ENCODE data around the gene NLRP1. TPM values are rescaled to one million over a fixed set of nuclear protein-coding genes. Genes with fewer than 3 reads are reported as not detected.

NLRP1 gene
- total RNA-seq, 1 experiment from 2014 or later, result 8.0 TPM

- no peak for DNase-seq (ENCODE audit: low read depth)
- in situ Hi-C loops (cut with HindIII; ENCODE audit: low pct_unique_long_range_greater_than_20kb, low sequenced_read_pairs), result no loop called here
Measured at GRCh38 chr17:5501685-5502084, 82.6 kb downstream of the NLRP1 start.

DNA sequence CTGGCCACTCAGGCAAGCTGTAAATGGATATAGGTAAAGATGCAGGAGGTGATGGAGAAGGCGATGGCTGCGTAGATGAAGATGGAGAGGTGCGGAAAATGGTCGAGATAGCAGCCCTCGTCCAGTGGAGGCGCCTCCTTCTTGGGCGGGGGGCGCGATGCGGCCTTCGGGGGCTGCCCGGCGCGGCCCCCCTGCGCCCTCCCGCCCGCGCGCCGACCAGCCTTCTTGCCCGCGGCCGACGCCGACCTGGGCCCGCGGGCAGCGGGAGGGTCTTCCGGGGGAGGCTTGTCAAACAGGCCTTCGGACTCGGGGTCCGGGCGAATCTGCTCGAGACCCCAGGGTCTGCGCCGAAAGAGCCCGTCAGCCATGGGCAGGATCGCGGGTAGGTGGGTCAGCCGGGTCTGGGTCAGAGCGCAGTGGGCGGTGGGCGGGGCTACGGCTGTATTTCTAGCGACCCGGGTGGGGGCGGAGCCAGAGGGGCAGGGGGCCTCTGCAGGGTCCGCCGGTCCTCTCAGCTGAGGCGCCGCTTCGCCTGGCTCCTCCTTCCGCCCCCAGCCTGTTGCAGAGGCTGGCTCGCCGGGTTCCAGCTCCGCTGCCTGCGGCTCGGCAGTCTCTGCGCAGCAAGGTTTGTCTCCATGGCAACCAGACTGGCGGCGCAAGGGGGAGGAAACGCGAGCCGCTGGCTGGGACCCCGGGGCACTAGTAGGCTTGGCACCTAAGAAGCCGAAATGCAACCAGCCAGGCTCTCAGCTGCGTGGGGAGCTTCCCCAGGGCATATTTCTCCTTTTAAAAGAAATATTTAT lies 83.5 kb downstream of the NLRP1 start:
- in situ Hi-C loops (cut with HindIII; ENCODE audit: low pct_unique_long_range_greater_than_20kb, low sequenced_read_pairs), result no loop called here
- peak; percentile 62 for DNase-seq (ENCODE audit: low read depth)

DNA sequence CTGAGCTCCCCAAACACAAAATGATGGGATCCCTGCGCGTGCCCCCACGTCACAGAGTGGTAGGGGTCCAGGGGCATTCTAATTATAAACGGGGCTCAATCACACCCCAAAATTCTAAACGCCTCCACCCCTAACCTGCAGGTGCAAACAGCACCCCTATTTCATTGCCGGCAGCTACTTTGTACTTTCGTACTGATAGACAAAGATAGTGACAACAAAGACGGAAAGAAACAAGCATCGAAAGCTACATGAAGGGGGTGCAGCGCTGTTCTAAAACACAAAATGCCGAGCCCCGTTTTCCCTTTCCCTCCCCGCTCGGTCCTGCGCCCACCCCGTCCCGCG lies 84.1 kb downstream of the NLRP1 start:
- in situ Hi-C loops (cut with HindIII; ENCODE audit: low pct_unique_long_range_greater_than_20kb, low sequenced_read_pairs), result no loop called here
- no peak for DNase-seq (ENCODE audit: low read depth)

GRCh38 chr17:5499476-5500231 lies 84.7 kb downstream of the NLRP1 start:
- no peak for DNase-seq (ENCODE audit: low read depth)
- in situ Hi-C loops (cut with HindIII; ENCODE audit: low pct_unique_long_range_greater_than_20kb, low sequenced_read_pairs), result no loop called here

- in situ Hi-C loops (cut with HindIII; ENCODE audit: low pct_unique_long_range_greater_than_20kb, low sequenced_read_pairs), result no loop called here
- no peak for DNase-seq (ENCODE audit: low read depth)
Measured at GRCh38 chr17:5492970-5493369, 91.3 kb downstream of the NLRP1 start.

DNA sequence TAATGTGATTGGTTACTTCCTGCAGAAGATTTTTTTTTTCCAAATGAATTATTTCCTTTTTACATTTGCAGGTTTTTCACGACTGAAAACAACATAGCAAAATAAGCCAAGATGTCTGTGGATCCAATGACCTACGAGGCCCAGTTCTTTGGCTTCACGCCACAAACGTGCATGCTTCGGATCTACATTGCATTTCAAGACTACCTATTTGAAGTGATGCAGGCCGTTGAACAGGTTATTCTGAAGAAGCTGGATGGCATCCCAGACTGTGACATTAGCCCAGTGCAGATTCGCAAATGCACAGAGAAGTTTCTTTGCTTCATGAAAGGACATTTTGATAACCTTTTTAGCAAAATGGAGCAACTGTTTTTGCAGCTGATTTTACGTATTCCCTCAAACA lies 95.6 kb downstream of the NLRP1 start:
- in situ Hi-C loops (cut with HindIII; ENCODE audit: low pct_unique_long_range_greater_than_20kb, low sequenced_read_pairs), result no loop called here
- no peak for DNase-seq (ENCODE audit: low read depth)

GRCh38 chr17:5486206-5487124 lies 97.8 kb downstream of the NLRP1 start, which contains the start of gene MIS12:
Gene MIS12 (plus strand): TSS chr17:5486566. CDS start chr17:5488863, 2,297 bp downstream.
- peak; percentile 96 for DNase-seq (ENCODE audit: low read depth)

DNA sequence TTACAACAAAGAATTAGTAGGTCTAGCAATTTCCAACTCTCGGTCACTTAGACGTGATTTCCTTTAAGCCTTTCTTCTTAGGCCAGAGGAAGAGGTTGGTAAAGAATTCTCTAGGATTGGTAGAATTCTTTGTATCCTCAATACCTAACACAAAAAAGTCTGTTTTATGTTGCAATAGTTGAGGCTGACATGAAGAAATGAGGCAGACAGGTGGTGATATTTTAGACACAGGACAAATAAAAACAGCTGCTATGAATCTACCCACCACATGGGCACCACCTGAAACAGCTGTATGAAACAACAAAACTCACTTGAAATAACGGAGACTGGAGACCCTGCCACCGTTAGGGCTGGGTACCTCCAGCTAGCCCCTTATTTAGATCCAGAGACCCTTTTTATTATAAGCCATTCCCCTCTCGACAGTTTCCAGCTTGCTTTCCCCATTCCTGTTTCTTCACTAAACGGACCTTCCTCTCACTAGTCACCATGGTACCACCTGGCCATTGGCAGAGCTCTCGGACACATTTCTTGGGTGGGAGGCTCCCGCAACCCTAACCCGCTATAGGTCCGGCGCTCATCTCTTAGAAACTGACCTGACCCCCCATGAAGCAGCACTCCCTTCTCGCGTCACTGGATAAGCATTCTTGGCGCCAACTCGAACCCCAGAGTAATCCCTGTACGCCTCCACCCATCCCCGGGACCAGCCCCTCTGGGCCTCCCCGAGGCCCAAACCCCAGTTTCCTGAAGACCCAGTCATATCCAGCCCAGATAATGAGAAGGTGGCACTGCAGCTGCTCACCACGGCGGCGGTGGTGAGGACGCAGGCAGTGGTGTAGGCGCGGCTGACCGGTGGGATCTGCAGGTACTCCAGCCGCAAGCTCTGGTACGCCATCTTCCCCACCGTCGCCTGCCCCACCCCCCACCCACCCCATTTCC lies 98.8 kb downstream of the NLRP1 start, which contains the start of gene DERL2:
Gene DERL2, minus strand, starts transcription at position 909 of the 936 bp plus-strand sequence. Its CDS starts 17 bp downstream, at position 892.
- DNase-seq (ENCODE audit: low read depth), result no peak
- in situ Hi-C loops (cut with HindIII; ENCODE audit: low pct_unique_long_range_greater_than_20kb, low sequenced_read_pairs), result no loop called here

More at GRCh38 chr17:5486206-5487124, 97.8 kb downstream of the NLRP1 start, which contains the start of gene MIS12:
- in situ Hi-C loops (cut with HindIII; ENCODE audit: low pct_unique_long_range_greater_than_20kb, low sequenced_read_pairs), result no loop called here

DNA sequence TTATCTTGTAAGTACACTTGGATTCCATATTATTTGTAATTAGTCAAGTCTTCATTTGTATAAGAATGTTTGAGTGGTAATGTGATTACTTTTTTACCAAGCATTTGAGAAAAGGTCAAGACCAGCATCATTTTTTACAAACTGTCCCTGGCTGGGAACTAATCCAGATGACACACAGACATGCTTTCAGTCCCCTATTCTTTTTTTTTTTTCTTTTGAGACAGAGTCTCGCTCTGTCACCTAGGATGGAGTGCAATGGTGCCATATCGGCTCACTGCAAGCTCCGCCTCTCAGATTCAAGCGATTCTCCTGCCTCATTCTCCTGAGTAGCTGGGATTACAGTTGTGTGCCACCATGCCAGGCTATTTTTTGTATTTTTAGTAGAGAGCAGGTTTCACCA lies 102.9 kb downstream of the NLRP1 start:
- no peak for DNase-seq (ENCODE audit: low read depth)
- in situ Hi-C loops (cut with HindIII; ENCODE audit: low pct_unique_long_range_greater_than_20kb, low sequenced_read_pairs), result no loop called here

DNA sequence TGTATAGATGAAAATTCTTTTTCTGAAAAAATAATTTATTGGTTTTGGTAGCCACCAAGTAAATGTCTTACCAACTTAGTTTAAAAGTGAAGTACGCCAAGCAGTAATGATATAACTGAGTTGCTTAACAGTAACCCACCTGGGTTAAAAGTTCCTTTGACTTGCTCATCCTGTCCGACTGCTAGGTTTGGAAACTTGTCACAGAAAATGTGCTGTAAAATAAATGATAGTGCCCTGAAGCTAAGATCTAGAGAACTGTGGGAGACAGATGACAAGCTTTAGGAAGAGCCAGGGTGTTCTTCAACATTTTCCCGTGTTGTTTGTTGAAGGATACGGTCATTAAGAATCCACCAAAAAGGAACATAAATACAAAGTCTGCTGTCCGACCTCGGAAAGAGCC lies 103.3 kb downstream of the NLRP1 start:
- no peak for DNase-seq (ENCODE audit: low read depth)
- in situ Hi-C loops (cut with HindIII; ENCODE audit: low pct_unique_long_range_greater_than_20kb, low sequenced_read_pairs), result no loop called here

- DNase-seq (ENCODE audit: low read depth), result no peak
- in situ Hi-C loops (cut with HindIII; ENCODE audit: low pct_unique_long_range_greater_than_20kb, low sequenced_read_pairs), result no loop called here
Measured at GRCh38 chr17:5478992-5479391, 105.3 kb downstream of the NLRP1 start.

GRCh38 chr17:5473906-5474305 lies 110.4 kb downstream of the NLRP1 start:
- in situ Hi-C loops (cut with HindIII; ENCODE audit: low pct_unique_long_range_greater_than_20kb, low sequenced_read_pairs), result no loop called here
- DNase-seq (ENCODE audit: low read depth), result no peak

DNA sequence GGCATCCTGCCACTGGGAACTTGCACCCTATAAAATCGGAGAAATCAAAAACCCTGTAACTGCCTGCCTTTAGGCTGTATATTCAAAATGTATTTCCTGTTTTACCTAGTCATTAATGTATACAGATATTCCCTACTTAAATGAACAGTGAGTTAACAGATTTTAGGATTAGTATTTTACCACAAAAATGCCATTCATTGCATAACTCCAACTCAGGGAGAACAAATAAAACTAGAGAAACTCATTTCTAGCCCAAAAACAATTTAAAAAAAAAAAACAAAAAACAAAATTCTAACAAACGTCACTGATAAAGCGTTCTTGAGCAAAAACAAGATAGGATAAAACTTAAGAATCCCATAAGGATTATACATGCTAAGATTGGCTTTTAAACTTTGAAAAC lies 111.8 kb downstream of the NLRP1 start:
- DNase-seq (ENCODE audit: low read depth), result no peak
- in situ Hi-C loops (cut with HindIII; ENCODE audit: low pct_unique_long_range_greater_than_20kb, low sequenced_read_pairs), result no loop called here

DNA sequence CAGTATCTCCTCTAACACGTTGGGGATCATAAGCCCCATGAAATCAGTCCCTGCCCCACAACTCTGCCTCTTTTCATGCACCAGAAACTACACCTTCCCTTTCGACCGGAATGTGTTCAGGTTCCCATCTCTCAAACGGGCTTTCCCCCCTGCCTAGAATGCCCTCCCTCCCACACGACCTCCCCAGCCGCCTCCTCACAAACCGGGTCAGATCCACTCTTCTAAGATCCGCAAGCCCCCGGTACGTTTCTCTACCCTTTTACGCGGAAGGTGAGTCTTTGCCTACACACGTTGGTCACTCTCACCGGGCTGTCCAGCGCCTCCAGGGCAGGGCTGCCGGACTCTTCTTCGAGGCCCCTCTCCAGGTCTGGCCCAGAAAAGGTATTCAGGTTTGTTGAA lies 116.2 kb downstream of the NLRP1 start:
- DNase-seq (ENCODE audit: low read depth), result no peak
- in situ Hi-C loops (cut with HindIII; ENCODE audit: low pct_unique_long_range_greater_than_20kb, low sequenced_read_pairs), result no loop called here

DNA sequence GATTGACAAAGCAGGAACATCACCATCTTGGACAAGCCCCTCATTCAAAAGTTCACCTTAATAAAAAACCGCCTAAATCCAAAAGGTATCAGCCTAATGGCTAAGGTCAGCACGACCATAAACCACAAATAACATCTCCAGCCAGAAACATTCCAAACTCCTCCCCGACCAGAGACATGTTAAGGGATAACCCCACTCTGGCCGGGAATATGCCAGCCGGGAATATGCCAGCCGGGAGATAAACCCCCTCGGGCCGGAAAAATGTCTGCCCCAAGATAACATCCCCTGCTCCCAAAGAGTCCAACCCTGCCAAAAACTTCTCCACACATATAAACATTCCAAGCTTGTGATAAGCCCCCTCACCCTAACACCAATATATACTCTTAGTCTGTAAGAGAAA lies 116.9 kb downstream of the NLRP1 start:
- DNase-seq (ENCODE audit: low read depth), result no peak
- in situ Hi-C loops (cut with HindIII; ENCODE audit: low pct_unique_long_range_greater_than_20kb, low sequenced_read_pairs), result no loop called here

DNA sequence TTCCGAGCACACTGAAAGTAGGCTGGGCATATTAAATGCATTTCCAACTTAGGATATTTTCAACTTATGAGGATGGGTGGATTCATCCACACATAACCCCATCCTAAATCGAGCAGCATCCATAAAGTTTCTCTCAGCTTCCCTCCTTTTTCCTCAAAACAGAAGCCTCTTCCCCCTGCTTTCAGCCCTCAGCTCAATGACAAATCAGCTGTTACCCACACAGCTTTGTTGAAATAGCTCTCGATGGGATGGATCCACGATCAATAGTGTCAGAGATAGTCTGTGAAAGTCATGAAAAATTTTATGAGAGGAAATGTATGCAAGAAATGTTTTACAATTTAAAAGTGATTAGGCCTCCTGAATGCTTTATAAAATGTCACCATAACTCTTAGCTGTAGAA lies 118.0 kb downstream of the NLRP1 start:
- no peak for DNase-seq (ENCODE audit: low read depth)
- in situ Hi-C loops (cut with HindIII; ENCODE audit: low pct_unique_long_range_greater_than_20kb, low sequenced_read_pairs), result no loop called here

DNA sequence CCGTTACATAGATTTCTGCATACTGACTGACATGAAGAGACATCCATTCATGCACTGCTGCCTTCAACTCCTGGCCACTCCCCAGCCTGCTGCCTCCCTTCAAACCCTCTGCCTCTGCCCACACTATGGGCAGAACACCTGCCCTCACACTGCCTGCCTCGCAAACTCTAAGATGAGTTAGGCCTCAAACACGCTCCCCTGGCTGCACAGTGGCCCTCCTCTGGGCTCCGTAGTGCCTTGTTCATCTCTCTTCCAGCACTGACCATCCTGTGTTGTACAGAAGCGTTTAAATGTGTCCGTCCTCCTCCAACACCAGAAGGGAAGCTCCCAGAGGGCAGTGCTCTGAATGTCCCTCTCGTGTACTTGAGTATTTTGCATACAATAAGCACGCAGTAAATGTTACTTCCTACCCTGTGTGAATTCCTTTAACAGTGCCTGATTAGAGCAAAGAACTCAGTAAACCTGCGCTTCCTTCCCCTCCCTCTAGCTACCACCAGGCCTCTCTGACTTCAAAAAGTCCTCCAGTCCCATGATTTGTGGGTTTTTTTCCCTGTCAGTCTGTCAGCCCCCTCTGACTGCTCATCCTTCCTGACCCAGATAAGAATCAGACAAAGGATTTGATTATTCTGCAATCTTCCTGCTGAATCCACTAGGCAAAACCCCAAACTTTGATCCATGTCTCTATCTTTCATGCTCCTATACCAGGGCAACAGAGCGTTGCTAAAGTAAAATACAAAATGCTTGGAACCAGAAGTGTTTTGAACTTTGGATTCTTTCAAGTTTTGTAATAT lies 119.4 kb downstream of the NLRP1 start:
- no peak for DNase-seq (ENCODE audit: low read depth)
- in situ Hi-C loops (cut with HindIII; ENCODE audit: low pct_unique_long_range_greater_than_20kb, low sequenced_read_pairs), result no loop called here

Measured in Caki2 (cell line).